CD4-positive, alpha-beta T cell (primary cell): ENCODE results near the gene SLC22A5. TPM values are rescaled to one million over a fixed set of nuclear protein-coding genes. Genes with fewer than 3 reads are reported as not detected.

Source experiments
- ATAC-seq: fragments of 200-7000 bp; cut with Tn5 transposase; one replicate; pipeline ENCODE4 v1.10.0; 2022; ENCODE audit warnings: mild to moderate bottlenecking; ENCODE audit not compliant: poor library complexity
- CTCF ChIA-PET: fragments of 350-600 bp; sonication (Branson Sonifier 250); formaldehyde crosslinking; loops from one replicate; lab custom pipeline; 2021; ENCODE audit warnings: antibody characterized with exemption, inconsistent platforms; lab: Charles Lee
- POLR2A ChIA-PET: fragments of 350-600 bp; sonication (Branson Sonifier 250); formaldehyde crosslinking; loops from one replicate; lab custom pipeline; 2021; ENCODE audit warnings: antibody characterized with exemption, inconsistent platforms; lab: Charles Lee
- DNase-seq, 14 experiments: peaks; one replicate each; pipeline ENCODE4 v3.0.0-alpha.2; 2013 to 2020; ENCODE audit warnings: mixed read lengths in 2 of 14
- H3K27ac ChIP-seq, 2 donors: one replicate each; pipeline versions ENCODE4 v1.5.1 to v1.7.0; 2013; ENCODE audit warnings: low read length in 2 of 2, low read depth in 1 of 2, mild to moderate bottlenecking in 1 of 2
- H3K27me3 ChIP-seq, 2 experiments: 1 replicate in 1 of 2; 2 replicates in 1 of 2; pipeline versions ENCODE4 v1.6.1 to v1.7.0; 2013; ENCODE audit warnings: low read length in 2 of 2, control low read depth in 1 of 2, mild to moderate bottlenecking in 1 of 2, moderate library complexity in 1 of 2; ENCODE audit not compliant: insufficient read depth in 2 of 2, control insufficient read depth in 1 of 2
- H3K36me3 ChIP-seq: one replicate; pipeline ENCODE4 v1.6.1; 2013; ENCODE audit warnings: low read length, control low read depth; ENCODE audit not compliant: insufficient read depth
- H3K4me1 ChIP-seq: one replicate; pipeline ENCODE4 v1.6.1; 2013; ENCODE audit warnings: low read length, control low read depth; ENCODE audit not compliant: insufficient read depth
- H3K4me3 ChIP-seq: one replicate; pipeline ENCODE4 v1.5.1; 2013; ENCODE audit warnings: mild to moderate bottlenecking, low read length, moderate library complexity
- H3K9me3 ChIP-seq, 2 experiments: 1 replicate in 1 of 2; 2 replicates in 1 of 2; pipeline versions ENCODE4 v1.6.1 to v1.7.0; 2013; ENCODE audit warnings: low read length in 2 of 2, mild to moderate bottlenecking in 2 of 2, control low read depth in 1 of 2, moderate library complexity in 1 of 2; ENCODE audit not compliant: control insufficient read depth in 1 of 2, insufficient read depth in 1 of 2
- H3K27ac Mint-ChIP-seq: one replicate; pipeline ENCODE4 v1.8.0; 2020; ENCODE audit warnings: mixed read lengths
- H3K27me3 Mint-ChIP-seq: one replicate; pipeline ENCODE4 v1.8.0; 2021; ENCODE audit warnings: mixed read lengths
- H3K36me3 Mint-ChIP-seq: one replicate; pipeline ENCODE4 v1.8.0; 2021; ENCODE audit warnings: low read depth, mixed read lengths
- H3K4me1 Mint-ChIP-seq: one replicate; pipeline ENCODE4 v1.8.0; 2021; ENCODE audit warnings: low read depth, mixed read lengths
- H3K4me3 Mint-ChIP-seq: one replicate; pipeline ENCODE4 v1.8.0; 2020; ENCODE audit warnings: mild to moderate bottlenecking, mixed read lengths
- H3K9me3 Mint-ChIP-seq: one replicate; pipeline ENCODE4 v1.8.0; 2020; ENCODE audit warnings: mixed read lengths
- CTCF ChIP-seq: fragments of 200-600 bp; IDR thresholded peaks from one replicate; pipeline ENCODE4 v1.8.0; 2022; ENCODE audit warnings: antibody characterized with exemption, mild to moderate bottlenecking
- intact Hi-C, 2 experiments: fragments of 100-400 bp; cut with DNase I in 1 of 2; cut with micrococcal nuclease in 1 of 2; formaldehyde crosslinking; loops; one replicate each; pipeline versions ENCODE4 v1.15.1 to v1.9.0; 2023 to 2025; cut with DNase I, micrococcal nuclease
- total RNA-seq, 174 experiments: library from RNA in 2 of 174; stranded (reverse) in 2 of 174; gene quantifications; one replicate each; pipeline ENCODE4 v1.2.3 and lab custom pipeline; 2021 to 2026

The SLC22A5 gene
- total RNA-seq, 2 experiments from 2014 or later: 4.3 to 4.5 TPM

DNA sequence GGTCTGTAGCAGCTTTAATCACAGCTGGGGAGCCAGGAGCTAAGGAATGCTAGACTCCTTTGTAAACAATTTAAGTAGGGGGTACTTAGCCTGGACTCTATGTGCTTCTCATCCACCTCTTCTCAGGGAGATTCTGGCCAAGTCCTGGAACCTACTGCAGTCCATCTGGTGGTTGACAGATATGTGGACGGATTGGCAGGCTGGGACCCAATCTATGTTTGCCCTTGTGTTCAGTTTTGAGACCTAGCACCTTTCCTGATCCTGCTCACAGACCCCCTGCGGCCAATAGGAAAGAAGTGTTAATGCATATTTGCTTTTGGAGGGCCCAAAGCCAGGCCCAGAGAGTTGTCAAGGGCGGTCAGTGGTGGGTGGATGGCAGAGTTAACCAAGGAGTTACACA lies 6.4 kb downstream of the SLC22A5 start:
- ChIA-PET CTCF (no interaction called here), POLR2A (no interaction called here)
- Histone ChIP-seq H3K27ac (no peak overlapping the region), H3K9me3 (no peaks in the 10 kb centered on the region), H3K27me3 (no peaks in the 10 kb centered on the region), H3K36me3 (peaks cover 5% of the 10 kb centered on the region), H3K4me3 (no peak overlapping the region), H3K4me1 (peaks cover 17% of the 10 kb centered on the region)
- no peaks in the 10 kb centered on the region for H3K27me3 Mint-ChIP-seq
- no peak for TF ChIP-seq CTCF
- DNase-seq (no peak), ATAC-seq (no peak)
- H3K4me1 Mint-ChIP-seq: peaks cover 14% of the 10 kb centered on the region
- no peak overlapping the region for H3K4me3 Mint-ChIP-seq
- no peak overlapping the region for H3K27ac Mint-ChIP-seq
- H3K9me3 Mint-ChIP-seq: no peaks in the 10 kb centered on the region
- H3K36me3 Mint-ChIP-seq: no peaks in the 10 kb centered on the region
- intact Hi-C loops: no loop called here

GRCh38 chr5:132376694-132377641 lies 7.5 kb downstream of the SLC22A5 start:
- Histone ChIP-seq H3K4me3 (no peak overlapping the region), H3K27me3 (no peaks in the 10 kb centered on the region), H3K36me3 (peaks cover 5% of the 10 kb centered on the region), H3K4me1 (peaks cover 7% of the 10 kb centered on the region), H3K27ac (no peak overlapping the region), H3K9me3 (no peaks in the 10 kb centered on the region)
- Mint-ChIP-seq H3K9me3 (no peaks in the 10 kb centered on the region), H3K4me1 (peaks cover 6% of the 10 kb centered on the region), H3K27me3 (no peaks in the 10 kb centered on the region), H3K36me3 (no peaks in the 10 kb centered on the region), H3K27ac (no peak overlapping the region), H3K4me3 (no peak overlapping the region)
- CTCF ChIA-PET: no interaction called here
- ATAC-seq: no peak
- DNase-seq: no peak
- POLR2A ChIA-PET: no interaction called here
- TF ChIP-seq CTCF: no peak
- intact Hi-C loops: no loop called here

GRCh38 chr5:132377738-132378137 lies 8.2 kb downstream of the SLC22A5 start:
- H3K4me1 ChIP-seq: no peaks in the 10 kb centered on the region
- H3K27me3 Mint-ChIP-seq: no peaks in the 10 kb centered on the region
- intact Hi-C loops: no loop called here
- no peak overlapping the region for H3K27ac ChIP-seq
- POLR2A ChIA-PET: no interaction called here
- no peak overlapping the region for H3K4me3 ChIP-seq
- no peaks in the 10 kb centered on the region for H3K9me3 ChIP-seq
- DNase-seq (no peak), ATAC-seq (no peak)
- no peak overlapping the region for H3K27ac Mint-ChIP-seq
- CTCF ChIA-PET: no interaction called here
- no peaks in the 10 kb centered on the region for H3K36me3 Mint-ChIP-seq
- no peak overlapping the region for H3K4me3 Mint-ChIP-seq
- peaks cover 2% of the 10 kb centered on the region for H3K4me1 Mint-ChIP-seq
- H3K36me3 ChIP-seq: peaks cover 5% of the 10 kb centered on the region
- no peaks in the 10 kb centered on the region for H3K9me3 Mint-ChIP-seq
- no peak for TF ChIP-seq CTCF
- no peaks in the 10 kb centered on the region for H3K27me3 ChIP-seq
